HG03520 (cell line): ENCODE data around the gene SLC22A12.

ENCODE experiments used
- ATAC-seq: cut with Tn5 transposase; IDR thresholded peaks from one replicate; pipeline ENCODE4 v1.9.1; 2021; ENCODE audit warnings: mild to moderate bottlenecking, moderate library complexity; ENCODE audit not compliant: unreplicated experiment

The SLC22A12 gene

DNA sequence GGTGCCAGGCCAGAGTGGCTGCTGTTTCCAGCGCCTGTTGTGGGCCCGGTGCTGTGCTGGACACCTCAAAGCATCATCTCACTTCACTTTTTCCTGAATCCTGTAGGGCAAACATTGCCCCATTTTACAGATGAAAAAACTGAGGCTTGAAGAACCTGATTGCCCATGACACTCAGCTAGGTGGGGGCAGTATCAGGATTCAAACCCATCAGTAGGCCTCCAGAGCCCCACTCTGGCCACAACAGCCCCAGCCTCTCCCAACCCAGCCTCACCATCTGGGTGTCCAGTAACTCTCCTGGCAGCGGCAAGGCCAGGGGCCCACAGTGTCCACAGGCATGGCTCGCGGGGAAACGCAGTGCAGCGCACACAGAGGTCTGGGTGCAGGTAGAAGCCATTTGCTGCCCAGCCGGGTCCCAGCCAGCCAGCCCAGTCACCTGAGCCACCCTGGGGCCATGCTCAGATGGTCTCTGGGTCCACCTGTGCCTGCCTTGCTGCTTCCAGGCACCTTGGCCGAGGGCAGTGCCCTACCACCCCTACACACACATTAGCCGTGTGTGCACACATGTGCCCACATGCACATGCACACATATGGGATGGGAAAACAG, 11.5 kb downstream of the SLC22A12 start:
- no peak for ATAC-seq

DNA sequence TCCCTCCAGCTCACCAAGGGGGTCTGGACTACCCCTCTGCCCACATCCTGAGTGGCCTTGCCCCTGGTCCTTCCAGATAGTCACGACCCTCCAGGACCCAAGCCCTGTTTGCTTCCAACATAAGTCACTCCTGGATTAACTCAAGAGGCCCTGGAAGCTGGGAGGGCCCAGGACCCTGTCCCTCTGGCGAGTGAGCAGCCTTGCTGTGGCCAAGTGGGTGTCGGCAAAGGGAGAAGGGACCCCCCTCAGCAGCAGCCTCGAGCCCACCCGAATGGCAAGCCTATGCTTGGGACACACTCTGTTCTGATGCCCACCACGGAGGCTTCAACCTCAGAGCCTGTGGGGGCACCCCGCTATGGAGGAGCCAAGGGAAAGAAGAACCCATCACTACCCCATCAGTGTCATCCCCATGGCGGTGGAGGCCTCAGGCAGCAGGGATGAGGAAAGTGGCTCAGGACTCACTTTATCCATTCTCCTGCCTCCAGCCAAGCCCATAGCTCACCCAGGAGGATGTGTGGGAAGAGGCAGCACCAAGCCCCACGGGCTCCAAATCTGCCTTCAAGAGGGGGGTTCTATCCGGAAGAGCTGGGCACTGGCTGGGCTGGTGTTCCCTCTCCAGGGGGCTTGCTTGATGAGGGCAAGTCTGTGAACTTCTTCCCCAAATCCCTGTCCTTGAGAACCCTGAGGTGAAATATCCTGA, 12.5 kb downstream of the SLC22A12 start:
- no peak for ATAC-seq

DNA sequence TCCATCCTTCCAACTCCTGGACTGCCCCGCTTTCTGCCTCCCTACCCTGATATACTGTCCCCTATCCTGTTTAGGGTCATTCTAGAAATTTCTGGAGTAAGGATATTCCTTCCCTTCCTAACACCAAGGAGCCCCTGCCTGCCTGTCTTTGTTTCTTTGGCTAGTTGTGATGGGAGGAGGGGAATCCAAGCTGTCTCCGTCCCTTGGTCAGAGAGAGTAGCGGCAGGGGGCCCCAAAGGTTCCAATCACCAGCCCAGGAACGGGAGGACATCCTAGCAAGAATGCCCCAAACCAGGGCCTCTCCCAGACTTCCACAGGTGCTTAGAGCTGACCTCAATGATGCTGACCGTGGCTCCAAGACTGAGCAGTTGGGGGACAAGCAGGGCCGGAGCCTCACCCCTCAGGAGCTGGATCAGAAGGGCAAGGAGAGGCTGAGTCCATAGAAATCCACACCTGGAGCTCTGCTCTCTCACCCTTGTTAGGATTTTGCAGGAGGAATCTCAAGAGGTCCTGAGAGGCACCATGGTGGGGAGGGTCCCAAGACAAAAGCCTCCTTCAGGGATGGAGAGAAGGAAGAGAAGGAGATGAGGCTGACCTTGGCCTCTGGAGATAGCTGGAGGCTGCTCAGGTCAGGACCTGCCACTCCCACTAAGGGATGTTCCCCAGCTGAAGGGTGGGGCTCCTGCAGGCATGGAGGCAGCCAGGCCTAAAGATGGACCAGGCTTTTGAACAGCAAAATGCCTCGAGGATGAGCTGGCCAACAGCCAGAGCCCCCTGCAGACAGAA, 13.6 kb downstream of the SLC22A12 start:
- no peak for ATAC-seq

DNA sequence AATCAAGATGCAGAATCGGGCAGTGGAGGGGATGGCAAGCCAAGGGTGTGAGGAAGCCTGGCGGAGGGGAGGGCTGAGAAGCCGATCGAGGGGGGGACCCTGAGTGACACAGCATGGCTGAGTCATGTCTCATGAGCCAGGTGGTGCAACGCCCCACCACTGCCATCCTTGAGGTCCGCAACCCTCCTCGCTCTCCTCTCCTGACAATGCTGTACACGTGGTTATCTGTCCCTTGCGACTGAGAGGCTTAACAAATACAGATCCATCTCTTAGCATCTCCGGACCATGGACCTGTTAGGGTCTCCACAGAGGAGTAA, 14.2 kb downstream of the SLC22A12 start:
- ATAC-seq, result no peak

DNA sequence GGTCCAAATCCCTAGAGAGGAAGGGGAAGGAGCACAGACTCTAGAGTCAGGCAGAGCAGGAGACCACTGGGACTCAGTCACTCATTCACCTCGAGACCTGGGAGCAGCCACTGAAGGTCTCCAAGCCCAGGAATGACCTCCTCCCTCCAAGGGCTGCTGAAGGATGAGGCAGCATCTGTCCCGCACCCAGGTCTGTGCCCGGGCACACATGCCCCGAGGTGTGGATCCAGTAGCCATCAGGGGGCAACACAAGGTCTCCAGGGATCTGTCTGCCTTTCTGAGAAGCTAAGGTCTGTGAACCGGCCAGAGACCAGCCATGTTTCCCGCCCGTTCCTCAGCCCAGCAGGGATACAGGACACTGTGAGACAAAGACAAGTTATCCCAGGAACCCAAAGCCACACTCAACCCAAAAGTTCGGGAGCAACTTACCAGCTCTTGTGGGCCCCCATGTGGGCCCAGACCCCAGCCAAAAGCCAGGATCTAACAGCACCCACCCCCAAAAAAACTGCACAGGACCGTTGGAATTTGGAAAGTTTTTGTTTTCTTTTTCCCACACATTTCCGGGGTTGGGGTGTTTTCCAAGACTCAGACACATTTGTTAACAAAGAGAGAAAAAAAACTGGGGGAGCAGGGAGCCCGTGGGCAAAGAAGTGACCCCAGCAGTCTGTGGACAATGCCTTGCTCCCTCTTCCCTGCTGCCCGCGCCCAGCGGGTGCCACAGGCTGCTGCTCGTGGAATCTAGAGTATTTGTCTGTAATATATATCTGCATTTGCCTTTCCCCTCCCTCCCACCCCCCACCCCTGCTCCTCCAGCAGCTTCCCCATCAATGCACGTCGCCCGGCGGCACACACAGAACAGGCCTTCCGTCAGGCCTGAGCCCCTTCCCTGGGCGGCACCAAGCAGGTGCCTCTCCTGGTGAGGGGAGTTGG, 14.9 kb downstream of the SLC22A12 start:
- ATAC-seq, result no peak

DNA sequence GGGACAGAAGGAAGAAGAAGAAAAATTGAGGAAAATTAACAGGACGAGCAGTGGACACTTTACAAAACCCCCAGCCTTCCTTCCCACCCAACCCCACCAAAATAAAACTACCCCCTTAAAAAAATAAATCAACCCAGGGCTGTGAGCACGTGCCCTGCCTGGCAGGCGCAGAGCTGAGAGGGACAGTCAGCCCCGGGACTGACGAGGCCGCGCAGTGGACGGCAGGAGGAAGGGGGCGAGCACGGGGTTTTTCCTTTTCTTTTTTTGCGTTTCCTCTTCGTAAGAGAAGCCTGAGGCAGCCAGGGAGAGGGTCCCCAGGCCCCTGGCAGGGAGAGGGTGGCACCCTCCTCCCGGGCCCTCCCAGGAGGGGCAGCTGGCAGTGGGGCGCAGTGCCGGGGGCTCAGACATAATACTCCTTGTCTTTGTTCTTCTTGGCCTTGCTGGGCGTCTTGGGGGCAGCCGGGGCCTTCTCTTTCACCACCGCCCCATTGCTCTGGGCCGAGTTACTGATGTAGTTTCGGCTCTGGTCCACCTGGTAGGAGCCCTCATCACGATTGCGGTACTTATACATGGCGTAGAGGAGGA, 15.9 kb downstream of the SLC22A12 start:
- no peak for ATAC-seq

DNA sequence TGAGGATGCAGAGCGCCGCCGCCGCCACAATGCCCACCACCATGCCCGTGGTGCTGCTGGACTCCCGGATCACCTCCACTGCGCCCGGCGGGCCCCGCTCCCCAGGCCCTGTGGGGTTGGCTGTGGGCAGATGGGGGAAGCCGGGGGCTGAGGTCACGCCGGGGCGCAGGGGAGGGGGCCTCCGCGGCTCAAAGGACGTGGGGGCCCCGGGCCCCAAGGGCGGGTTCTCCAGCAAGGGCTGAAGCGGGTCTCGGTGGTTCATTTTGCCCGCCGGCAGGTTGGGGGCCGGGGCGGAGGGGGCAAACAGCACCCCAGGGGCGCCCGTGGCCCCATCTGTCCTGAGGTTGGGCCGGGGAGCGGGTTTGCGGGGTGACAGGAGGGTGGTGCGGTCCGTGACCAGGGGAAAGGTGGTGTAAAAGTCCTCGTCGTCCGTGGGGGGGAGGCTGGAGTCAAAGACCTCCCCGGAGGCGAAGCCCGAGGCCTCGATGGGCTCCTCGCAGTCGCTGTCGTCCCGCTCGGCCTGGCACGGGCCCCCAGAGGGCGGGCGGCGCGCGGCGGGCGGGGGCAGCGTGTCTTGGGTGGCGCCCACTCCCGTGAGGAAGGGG, 16.5 kb downstream of the SLC22A12 start:
- ATAC-seq, result no peak

DNA sequence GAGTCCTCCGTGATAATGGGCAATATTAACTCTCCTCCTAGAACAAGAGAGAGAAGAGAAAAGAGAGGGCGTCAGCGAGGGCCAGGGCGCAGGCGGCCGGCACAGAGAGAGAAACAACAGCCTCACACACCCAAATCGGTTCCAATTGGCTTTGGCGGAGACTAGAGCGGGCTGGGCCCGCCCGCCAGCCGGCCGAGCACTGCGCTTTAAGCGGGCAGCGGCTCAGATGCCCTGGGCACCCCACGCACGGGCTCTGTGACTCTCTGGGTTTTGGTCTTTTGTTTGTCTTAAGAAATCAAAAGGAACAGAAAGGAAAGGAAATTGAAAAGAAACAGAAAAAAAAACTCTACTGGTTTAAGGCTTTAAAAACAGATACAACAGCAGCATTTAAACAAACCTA, 17.0 kb downstream of the SLC22A12 start:
- no peak for ATAC-seq

DNA sequence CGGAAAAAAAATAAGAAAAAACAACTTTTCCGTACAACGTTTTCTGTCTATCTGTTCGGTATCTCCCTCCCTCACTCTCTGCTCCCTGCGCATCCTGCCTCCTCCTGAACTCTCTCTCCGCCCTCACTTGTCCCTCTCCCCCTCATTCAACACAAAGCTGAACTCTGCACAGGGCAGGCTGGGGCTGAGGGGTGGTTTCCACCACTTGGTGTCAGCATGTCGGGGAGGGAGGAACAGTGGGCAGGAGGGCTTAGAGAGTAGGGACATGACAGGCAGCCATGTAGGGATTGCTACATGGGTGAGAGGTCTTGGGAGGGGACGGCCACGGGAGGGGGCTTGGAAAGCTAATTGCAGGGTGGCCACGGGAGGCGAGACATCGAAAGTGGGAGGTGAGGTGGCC, 17.6 kb downstream of the SLC22A12 start:
- no peak for ATAC-seq

DNA sequence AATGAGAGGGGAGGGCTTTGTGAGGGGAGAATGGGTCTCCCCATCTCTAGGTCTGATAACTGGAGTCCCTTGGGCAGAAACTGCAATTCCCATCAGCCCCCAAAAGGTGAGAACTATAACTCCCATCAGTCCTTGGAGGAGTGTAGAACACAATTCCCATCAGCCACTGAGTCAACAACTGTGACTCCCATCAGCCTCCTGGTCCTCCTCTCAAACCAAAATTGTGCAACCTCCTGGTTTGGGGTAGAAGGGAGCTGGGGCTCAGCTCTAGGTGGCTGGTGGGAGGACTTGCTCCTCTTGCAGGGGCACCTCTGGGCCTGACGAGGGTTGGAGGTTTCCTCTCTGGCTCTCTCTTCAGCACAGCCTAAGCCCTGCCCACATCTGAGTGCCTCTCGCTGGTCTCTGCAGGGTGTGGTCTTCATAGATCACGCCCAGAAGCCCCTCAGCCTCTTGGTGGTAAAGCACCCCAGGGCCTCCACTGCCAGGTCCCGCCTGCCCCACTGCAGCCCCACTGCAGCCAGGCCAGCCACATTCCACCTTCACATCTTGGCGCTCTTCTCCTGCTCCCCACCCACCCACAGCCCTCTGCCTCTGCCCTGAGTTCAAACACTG, 18.5 kb downstream of the SLC22A12 start:
- no peak for ATAC-seq

DNA sequence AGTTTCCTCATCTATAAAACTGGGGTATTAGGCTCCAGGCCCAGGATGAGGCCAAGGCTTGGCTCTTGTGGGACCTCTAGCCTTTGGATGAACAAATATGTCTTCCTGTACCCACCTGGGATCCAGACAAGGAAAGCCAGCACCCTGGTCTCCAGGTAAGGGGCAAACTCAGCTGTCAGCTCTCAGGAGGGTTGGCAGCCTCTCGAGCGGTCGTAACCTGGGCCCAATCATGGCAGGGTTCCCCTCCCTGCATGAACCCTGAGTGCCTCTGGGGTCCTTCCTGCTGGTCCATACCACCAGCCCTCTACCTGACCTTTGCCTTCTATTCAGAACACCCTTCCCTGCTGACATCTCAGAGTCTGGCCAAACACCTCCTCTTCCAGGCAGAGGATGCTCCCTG, 19.6 kb downstream of the SLC22A12 start:
- no peak for ATAC-seq

DNA sequence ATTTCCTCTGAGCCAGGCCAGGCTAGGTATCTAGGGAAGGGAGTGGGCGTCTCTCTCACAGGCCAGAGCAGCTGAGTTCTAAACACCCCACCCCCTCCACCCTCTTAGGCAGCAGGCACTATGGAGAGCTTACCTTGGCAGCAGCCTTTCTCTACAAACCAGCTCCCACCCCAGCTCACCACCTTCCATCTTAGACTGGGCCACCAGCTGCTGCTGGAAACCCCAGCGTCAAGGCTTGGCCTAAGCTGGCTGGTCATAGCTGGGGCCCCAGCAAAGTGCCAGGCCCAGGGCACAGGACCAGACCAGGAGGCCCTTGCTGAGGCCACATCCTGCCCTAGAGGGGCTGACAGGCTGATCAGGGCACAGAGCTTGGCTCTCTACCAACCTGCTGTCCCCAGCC, 20.2 kb downstream of the SLC22A12 start:
- no peak for ATAC-seq

DNA sequence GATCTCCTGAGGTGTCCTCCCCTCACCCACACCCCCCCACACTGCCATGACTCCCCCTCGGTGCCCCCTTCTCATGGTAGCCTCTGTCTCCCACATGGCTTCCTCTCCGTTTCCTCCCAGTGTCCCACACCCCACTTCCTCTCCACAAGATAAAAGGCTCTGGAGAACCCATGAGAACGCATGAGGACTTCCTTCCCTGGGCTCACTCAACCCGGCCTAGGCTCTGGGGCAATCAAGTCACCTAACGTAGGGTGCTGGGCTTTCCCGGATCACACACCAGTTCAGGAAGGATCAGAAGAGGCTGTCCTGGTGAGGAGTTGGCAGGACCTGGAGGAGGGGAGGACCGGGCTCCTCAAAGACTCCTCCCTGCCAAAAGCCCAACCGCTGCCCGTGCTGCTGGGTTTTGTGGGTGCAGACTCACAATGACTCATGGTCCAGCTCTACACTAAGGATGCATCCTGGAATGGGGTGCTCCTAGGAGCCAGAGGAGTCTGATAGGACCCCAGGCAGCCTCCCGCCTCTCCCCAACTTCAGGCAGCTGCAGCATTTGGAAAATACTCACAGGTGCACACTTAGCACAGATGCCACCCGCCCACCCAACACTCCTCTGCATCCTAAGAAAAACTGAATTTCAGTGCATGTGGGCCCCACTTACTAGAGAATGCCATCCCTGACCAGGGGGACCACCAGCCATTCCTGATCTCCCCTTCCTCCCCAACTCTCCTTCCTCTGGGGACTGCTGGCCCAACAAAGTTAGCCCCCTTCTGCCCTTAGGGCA, 21.0 kb downstream of the SLC22A12 start:
- ATAC-seq, result no peak

DNA sequence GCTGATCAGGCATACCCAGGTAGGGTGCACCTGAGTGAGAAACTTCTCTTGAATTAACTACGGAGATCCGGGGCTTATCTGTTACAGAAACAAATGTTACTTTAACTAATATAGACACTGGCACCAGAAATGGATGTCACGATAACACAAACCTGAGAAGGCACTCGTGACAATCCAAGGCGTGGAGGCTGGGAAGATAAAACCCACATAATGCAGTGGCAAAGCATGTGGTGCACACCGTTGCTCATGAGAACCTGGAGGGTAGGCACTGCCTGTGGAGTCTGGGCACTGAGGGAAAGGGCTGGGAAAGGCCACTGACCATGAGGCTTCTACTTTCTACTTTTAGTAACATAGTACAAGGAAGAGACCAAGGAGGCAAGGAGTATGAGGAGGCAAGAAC, 22.6 kb downstream of the SLC22A12 start:
- ATAC-seq, result no peak

DNA sequence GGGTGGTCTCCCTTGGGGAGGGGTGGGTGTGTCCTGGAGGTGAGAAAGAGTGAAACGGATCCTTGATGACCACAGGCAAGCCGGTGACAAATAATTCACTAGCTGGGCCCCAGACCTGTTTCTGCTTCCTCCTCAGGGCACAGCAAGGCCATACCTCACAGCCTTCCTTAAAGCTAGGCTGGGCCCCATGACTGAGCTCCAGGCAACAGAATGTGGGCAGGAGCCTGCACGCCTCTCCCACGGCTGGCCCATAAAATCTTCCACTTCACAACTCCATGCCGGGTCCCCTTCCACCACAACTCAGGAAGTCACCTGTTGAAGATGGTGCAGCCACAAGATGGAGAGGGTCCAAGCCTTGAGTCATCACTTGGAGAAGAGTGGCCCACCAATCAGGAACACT, 23.9 kb downstream of the SLC22A12 start:
- no peak for ATAC-seq

DNA sequence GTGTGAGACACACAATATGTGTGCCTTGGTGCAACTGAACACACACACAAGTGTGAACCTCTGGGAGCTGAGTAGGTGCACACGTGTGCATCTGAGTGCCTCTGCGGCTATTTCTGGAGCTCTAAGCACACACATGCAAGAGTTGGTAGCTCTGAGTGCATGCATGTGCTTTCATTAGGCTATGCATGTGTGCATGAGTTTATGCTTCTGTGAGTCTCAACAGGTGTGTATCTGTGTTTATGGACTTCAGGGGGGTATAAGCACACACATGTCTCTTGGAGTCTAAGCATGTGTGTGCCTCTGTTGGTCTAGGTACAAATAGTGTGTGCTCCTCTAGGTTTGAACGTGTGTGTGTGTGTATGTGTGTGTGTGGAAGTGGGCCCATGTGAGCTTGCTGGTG, 25.8 kb downstream of the SLC22A12 start:
- ATAC-seq, result no peak

DNA sequence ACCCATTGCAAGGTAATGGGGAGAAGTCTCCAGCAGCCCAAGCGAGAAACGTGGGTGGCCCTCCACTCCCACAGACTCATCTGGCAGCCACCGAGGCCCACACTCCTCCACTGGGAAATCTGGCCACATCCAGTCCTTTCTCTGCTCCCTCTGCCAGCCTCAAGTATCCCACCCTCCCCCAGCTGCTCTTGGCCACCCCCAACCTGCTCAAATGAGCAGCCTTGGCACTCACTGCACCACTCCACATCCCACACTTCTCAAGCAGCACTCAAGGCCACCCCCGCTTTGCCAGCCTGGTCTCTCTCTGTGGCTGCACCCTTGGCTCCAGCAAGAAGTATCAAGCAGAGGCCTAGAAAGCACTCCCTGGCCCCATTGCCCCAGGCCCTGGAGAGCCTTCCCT, 28.2 kb downstream of the SLC22A12 start:
- ATAC-seq, result no peak

DNA sequence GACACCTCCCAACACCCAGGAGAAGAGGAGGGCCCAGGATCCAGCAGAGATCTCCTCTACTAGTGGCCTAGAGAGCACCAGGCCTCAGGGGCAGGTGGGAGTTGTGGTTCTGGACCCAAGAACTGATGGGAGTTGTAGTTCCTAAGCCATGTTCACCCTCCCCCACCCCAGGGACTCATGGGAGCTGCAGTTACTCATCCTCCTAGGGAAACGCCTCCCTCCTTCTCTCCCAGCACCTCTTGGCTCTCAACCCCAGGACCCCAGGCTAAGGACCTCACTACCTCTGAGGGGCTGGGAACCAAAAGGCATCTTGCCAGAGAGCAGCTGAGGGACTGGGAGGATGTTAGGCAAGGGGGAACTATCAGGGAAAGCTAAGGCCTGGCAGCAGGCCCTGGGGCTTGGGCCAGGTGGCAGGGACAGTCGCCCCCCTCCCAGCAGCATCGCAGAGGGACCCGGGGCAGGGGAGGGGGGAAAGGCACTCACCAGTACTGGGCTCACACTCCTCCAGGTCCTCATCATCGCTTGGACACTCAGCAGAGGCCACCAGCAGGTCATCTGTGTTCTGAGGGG, 28.9 kb downstream of the SLC22A12 start:
- no peak for ATAC-seq

DNA sequence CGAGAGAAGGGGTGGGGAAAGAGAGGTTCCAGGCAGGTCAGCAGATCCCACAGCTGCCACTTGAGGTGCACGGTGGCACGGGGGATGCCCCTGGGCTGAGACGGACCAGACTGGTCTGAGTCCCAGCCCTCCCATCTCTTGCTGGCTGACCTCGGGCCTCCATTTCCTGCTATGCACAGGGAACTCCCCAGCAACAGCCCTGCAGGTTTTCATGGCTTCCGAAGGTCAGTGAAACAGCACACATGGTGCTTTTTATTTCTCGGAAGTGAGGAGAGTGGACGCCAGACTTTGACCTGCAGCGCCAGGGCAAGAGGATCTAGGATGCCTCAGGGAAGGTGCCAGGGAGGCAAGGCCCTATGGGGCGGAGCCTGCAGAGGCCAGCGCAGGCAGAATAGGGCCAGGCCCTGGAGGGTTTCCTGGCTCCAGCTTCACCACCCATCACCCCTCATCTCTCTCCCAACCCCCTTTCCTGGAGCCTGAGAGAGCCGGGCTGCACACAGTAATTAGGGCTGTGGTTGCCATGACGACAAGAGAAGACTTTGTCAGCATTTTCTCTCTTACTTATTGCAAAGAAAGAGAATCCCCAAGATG, 29.5 kb downstream of the SLC22A12 start:
- ATAC-seq, result no peak
